HG02642 (cell line): ENCODE data around the gene MYBL2.

Source experiments
- ATAC-seq: cut with Tn5 transposase; IDR thresholded peaks from one replicate; pipeline ENCODE4 v1.9.1; 2021; ENCODE audit warnings: mild to moderate bottlenecking; ENCODE audit not compliant: unreplicated experiment, poor library complexity

MYBL2 gene

DNA sequence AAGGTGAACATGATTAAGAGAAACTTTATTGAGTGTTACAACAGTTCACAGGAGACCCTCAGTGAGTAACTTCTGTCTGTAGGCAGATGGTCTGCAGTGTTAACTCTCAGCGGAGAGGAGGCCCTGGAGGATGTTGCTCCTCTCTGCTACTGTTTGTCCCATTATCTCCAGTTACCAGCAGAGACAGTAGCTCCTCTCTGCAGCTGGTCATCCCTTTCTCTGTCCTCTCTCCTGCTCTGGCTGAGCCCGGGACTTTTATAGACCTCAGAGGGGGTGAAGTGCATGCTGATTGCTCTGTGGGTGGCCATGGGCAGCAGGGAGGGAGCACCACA, 54.1 kb downstream of the MYBL2 start:
- no peak for ATAC-seq

DNA sequence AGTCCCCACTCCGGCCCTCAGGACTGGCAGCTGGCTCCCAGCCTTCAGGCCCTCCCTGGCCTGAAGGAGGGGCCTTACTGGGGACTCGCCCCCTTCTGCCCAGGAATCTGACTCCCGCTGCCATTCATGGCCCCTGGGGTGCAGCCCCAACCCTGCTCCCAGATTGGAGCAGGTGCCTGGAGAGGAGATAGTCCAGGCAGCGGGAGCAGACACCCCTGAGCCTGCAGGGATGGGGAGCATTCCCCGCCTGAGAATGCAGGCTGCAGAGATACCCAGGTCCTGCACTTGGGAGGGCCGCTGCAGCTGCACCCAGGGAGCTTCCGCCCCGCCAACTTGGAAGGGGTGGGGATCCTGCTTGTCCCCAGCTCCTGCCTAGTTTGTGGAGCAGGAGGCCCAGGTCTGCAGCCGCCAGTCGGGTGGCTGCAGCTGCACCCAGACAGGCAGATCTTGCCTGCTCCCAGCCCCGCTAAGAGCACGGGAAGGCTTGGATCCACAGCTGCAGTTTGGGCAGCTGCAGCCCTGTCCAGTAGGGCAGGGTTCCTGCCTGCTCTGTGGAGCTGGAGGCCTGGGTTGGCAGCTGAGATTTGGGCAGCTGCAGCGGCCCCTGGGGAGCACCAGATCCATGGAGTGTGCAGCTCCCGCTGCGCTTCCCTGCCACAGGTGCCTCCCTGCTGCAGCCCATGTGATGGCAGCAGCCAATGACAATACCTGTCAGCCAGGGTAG, 54.7 kb downstream of the MYBL2 start:
- ATAC-seq, result no peak

DNA sequence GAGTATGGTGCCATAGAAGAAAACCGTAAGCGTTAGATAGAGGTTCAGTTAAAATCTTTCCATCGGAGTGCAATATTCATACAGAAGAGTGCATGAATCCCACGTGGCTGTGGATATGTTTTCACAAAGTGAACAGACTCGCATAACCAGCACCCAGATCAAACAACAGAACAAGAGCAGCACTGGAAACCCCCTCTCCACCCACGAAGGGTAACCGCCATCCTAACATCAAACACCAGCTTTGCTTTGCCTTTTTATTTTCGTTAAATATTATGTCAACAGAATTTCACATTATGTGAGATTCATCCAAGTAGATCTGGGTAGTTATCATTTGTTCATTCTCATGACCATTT, 55.2 kb downstream of the MYBL2 start:
- ATAC-seq, result no peak

DNA sequence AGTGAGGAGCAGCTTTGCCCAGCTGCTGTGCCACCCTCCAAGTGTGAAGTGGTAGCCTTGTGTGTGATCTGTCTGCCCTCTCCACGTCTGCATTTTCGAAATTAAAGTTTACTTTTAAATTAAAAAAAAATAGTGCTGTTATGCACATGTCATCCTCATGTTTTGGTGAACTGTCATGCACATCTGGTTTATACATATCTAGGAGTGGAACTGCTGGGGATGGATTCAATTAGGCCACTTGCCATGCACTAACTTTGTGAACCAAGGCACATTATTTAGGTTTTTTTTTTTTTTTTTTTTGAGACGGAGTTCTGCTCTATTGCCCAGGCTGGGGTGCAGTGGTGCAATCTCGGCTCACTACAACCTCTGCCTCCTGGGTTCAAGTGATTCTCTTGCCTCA, 56.3 kb downstream of the MYBL2 start:
- no peak for ATAC-seq

DNA sequence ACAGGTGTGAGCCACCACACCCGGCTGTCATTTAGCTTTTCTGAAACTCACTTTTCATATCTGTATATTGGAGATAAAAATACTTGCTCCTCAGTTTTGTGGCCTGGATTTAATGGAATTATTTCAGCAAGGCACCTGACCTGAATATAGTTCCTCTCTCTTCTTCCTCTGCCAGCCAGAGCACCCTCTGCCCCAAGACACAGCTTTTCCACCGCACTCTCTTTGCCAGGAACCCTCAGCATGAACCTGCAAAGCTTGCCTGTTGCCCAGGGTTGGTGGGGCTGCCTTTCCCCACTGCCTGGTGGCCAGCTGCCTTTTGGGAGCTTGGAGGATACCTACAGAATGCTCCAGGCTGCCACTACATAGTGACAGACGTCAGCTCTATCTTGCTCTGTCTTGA, 56.8 kb downstream of the MYBL2 start:
- no peak for ATAC-seq

DNA sequence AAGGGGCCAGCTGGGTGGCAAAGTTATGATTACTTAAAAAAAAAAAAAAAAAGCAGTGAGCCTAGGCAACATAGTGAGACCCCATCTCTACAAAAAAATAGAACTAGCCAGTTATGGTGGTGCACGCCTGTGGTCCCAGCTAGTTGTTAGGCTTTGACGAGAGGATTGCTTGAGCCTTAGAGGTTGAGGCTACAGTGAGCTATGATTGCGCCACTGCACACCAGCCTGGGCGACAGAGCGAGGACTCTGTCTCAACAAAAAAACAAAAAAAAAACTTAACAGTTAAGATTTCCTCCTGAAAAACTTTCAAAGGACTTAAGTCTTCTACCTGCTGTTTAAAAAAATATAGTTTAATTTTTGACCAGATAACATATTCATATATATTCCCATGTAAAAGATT, 57.5 kb downstream of the MYBL2 start:
- no peak for ATAC-seq

DNA sequence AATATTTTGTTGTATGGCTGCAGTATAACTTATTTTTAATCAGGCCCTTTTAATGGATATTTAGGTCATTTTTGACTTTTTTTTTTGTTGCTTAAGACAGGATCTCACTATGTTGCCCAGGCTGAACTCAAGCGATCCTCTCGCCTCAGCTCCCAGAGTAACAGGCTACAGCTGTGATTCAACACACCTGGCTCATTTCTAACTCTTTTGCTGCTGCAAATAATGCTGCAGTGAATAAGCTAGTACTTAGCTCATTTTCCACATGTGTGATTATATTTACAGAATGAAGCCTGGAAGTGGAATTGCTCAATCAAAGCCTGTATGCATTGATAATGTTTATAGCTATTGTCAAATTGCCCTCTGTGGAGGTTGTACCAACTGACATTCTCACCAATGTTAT, 58.8 kb downstream of the MYBL2 start:
- ATAC-seq, result no peak

DNA sequence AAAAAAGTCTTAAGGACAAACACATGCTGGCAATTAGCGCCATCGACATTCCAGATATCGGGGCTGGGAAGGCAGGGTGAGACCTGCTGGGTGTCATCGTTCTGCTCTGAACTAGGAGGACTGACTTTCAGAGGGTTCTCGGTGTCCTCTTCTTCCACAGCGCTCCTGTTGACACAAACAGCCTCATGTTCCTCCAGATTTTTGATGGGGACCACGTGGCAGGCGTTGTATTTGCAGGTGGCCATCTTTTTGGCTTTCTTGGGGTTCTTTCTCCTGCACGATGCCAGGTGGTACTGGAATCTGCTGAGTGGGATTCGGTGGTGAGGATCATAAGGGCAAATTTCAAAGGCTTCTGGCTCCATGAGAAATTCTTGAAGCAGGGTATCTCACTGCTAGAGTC, 59.4 kb downstream of the MYBL2 start:
- ATAC-seq, result no peak

DNA sequence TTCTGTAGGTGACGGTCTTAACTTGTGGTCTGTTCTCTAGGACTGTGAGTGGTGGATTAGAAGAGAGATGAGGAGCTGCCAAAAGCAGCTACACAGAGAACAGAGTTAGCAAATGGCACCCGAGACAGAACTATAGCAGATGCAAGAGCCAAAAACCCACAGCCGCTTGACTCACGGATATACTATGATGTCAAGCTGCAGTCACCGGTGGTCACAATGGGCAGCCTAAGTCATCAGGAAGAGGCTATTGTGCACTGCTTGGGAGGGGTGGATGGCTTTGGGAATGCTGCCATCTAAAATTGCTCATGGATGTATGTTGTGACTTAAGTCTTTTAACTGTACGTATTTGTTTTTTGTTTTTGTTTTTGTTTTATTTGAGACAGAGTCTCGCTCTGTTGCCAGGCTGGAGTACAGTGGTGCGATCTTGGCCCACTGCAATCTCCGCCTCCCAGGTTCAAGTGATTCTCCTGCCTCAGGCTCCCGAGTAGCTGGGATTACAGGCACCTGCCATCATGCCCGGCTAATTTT, 60.0 kb downstream of the MYBL2 start, which contains the start of gene GTSF1L:
Gene GTSF1L, minus strand, starts transcription at position 192 of the 528 bp plus-strand sequence. CDS start 308 bp downstream, outside the sequence.
- ATAC-seq, result no peak

DNA sequence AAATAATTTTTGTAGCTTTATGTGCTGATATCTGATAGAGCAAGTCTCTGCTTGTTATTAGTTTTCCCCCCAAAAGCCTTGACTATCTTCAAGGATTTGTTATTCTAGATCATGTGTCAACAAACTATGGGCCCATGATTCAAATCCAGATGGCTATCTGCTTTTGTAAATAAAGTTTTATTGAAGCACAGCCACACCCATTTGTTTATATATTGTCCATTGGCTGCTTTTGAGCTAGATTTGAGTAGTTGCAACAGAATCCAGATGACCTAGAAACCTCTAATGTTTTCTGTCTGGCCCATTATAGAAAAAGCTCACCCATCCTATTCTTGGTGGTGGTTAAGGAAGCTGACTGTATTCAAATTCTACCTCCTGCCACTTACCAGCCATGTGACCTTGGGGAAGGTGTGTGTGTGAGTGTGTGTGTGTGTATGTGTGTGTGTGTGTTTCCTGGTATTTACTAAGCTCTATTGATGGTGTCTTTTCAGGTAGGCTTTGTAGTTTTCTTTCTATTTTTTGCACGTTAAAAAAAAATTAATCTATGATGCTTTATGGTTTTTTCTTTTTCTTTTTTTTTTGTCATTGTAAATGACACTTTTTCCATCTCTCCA, 61.2 kb downstream of the MYBL2 start:
- peak; percentile 65 for ATAC-seq

DNA sequence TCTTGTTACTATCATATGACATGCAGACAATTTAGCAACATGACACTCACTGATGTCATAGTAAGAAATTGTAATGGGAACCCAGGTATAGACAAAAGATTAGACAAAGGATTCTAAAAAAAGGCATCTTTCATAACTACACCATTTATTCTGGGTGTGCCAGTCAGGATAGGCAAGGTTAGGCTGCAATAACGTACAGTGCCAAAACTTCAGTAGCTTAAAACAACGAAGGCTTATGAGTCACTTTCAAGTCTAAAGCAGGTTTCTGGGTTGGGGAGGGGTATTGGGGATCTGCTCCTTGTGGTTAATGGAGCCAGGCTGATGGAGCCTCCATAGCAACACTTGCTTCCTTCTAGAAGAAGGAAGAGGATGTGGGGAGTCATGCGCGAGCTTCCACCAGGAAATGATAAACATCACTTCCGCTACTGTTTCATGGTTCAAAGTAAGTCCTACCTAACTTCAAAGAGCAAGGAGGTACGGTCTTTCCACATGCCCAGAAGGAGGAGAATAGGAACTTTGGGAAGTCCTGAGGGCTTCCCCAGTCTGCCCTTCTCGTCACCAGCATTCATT, 61.9 kb downstream of the MYBL2 start:
- ATAC-seq, result no peak

DNA sequence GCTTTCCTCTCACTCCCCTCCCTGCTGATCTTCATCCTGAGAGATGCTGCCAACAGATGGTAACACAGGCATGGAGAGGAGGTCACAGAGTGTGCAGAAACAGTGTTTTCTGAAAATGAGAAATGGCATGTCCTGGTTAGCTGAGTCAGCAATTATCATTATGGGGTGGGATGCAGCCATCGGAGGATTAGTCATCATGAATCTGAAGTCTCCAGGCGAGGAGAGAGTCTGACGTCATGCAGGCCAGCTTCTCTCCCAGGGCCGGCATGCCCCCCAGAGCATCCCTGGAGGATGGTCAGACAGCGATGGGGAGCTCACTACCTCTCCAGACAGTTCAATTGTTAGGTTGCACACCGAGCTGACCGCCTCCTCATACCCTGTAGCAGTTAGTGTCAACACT, 64.6 kb downstream of the MYBL2 start:
- no peak for ATAC-seq

DNA sequence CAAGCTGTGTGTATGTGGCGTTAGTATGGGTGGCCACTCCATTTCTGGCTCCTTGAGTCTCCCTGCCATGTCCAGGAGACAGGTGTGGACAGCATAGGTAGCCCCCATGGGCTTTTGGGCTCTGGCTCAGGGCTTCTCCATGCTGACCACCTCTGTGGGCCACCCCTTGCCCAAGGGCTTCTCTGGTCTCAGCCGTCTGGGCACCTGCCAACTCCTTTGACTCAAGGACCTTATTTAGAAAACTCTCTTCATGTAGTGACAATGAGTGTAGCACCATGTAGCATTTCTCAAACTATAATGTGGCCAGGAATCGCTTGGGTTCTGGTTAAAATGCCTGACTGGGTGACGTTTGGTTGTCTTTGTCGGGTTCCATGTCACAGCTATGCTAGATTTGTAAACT, 65.0 kb downstream of the MYBL2 start:
- ATAC-seq, result no peak

DNA sequence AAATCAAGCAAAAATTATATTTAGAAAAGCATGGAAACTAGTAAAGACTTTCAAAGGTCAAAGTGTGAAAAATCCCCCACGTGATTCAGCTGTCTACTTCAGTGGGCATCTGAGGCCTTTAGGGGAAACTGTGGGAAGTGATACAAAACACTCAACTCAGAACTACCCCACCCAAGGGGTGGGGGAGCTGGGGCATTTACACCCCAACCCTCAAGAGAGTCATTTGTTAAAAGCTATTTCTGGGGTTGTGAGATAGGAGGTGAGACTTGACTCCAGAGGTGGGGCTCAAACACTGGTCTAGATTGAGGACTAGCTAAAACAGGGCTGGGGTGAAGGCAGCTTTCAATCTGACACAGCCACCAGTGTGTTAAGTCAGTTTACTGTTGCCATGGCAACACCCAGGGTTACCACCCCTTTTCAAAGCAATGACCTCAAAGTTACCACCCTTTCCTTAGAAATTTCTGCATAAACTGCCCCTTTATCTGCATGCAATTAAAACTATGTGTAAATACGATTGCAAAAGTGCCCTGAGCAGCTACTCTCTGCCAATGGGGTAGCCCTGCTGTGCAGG, 69.8 kb downstream of the MYBL2 start:
- ATAC-seq, result no peak

DNA sequence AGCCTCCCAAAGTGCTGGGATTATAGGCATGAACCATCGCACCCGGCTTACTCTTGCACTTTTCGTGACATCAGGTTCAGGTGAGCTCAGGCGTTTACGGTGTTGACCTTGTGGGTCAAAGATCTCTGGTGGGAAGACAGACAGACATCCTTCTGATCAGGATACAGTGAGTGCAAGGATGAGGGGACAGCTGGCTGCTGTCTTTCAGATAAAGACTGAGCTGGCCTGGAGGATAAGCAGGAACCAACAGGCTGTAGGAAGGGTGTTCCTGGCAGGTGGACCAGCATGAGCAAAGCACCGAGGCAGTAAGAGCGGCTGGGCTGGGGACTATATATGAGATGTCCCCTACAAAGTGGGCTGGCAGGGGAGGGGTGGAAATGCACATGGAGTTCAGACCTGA, 71.0 kb downstream of the MYBL2 start:
- ATAC-seq, result no peak

DNA sequence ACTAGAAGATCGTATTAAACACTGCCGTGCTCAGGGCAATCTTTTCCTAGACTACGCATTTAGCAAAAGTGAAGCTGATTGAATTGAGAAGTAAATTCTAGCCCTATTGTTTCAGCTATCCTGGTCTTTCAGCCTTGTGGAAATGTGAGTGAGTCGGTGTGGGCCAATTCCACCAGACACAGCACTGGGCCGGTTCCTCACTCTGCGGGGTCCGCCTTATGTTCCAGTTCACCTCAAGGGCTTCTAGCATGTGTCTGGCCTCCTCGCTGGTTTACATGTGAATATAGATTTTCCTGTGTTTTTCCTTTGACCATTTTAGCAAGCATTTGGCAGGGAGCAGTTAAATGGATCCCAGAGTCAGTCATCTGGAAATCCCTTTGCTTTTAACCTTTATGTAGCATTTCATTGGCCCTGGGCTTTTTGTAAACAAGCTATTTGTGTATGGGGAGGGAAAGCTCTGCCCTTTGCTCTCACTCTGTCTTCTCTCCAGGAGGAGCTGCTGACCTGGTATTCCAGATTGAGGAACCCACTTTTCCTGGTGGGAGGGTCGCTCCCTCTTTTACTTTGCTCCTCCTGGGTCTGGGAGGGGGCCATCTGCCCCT, 72.3 kb downstream of the MYBL2 start:
- no peak for ATAC-seq

DNA sequence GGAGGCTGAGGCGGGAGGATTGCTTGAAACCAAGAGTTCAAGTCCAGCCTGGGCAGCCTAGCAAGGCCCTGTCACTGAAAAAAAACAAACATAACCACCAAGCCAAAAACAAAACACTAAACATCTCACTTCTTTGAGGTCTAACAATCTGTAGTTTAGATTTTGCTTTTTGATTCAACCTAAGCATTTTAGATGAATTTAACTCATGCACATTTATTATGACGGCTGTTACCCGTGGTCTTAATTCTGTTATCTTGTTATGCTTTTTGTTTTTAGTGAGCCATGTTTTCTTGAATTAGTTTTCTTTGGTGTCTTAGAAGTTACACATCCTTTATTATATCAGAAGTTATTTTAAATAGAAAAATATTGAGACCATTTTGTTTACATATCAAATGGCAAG, 73.7 kb downstream of the MYBL2 start:
- ATAC-seq, result no peak

DNA sequence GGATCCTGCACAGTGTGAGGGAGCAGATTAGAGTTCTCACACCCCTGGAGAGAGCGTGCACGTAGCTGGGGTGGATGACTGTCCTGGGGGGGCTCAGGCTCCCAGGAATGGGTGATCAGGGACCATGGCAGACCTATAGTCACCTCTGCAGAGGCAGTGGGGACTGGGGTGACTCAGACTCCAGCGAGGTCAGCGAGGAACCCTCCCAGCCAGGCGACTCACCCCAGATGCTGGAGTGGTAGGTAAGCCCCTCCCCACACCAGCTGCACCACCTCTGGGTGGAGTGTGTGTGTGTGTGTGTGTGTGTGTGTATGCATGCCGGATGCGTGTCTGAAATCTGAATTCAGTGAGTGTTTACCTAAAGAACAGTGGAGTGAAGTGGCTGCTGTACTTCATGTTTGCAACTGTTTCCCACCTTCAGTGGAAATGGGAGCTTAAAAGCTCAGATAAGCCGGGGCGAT, 77.3 kb downstream of the MYBL2 start:
- no peak for ATAC-seq

DNA sequence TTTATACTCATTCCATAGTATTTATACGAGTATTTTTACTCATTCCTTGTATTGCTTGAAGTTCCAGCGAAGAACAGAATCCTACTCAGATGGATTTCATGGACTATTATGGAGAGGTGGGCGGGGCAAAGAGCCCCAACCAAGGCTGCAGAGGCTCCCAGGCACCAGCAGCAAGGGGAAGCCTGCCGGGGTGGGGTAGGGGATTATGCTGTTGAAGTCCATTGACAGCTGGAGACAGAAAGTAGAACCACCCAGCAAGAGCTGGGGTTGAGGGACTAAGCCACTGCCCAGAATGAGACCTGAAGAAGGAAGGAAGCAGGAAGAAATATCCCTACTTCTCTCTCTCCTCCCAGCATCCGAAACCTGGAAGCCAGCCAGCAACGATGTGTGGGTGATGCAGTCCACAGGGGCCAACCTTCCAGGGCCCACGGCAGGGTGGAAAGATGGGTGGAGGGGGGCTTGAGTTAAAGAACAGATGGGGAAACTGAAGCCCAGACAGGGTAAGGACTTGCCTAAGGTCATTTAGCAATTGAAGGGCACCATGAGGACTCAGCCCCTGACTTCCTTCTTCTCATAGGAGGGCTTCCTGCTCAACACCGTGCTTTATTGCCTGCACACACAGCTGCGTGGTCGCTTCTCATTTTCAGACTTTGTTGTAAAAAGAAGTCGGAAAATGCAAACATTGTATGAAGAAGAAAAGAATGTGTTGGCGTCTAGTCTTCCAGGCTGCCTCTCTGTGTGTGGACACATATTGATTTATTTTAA, 78.2 kb downstream of the MYBL2 start:
- no peak for ATAC-seq
